Endothelial cell (in vitro differentiated cells): ENCODE data around the gene PCDHA1. TPM values are rescaled to one million over a fixed set of nuclear protein-coding genes. Genes with fewer than 3 reads are reported as not detected.

ENCODE experiments used
- total RNA-seq: library from RNA; stranded (reverse); fragmentation: NEBNext Ultra II Directional; extraction: Animal tissue kit (Norgen Biotek cat#: 25700); gene quantifications from one replicate; pipeline ENCODE4 v1.2.1, GENCODE V29; 2021; ENCODE audit not compliant: unreplicated experiment

PCDHA1 gene
- total RNA-seq, 1 donor from 2014 or later, result 0.13 TPM

Other genes starting within 250 kb of the PCDHA1 start
- 16.4 TPM for gene EIF4EBP3, start 238.5 kb upstream of the PCDHA1 start, total RNA-seq
- gene SRA1, start 228.7 kb upstream of the PCDHA1 start, total RNA-seq, result 17.1 TPM
- 24.6 TPM for gene APBB3, start 221.5 kb upstream of the PCDHA1 start, total RNA-seq
- gene SLC35A4, start 221.3 kb upstream of the PCDHA1 start, total RNA-seq, result 91.2 TPM
- gene CD14, start 153.0 kb upstream of the PCDHA1 start, total RNA-seq, result not detected
- gene TMCO6, start 146.7 kb upstream of the PCDHA1 start, total RNA-seq, result 22.7 TPM
- 56.0 TPM for gene NDUFA2, start 138.5 kb upstream of the PCDHA1 start, total RNA-seq
- gene IK, start 138.3 kb upstream of the PCDHA1 start, total RNA-seq, result 76.1 TPM
- 28.5 TPM for gene WDR55, start 121.2 kb upstream of the PCDHA1 start, total RNA-seq
- gene DND1, start 112.6 kb upstream of the PCDHA1 start, total RNA-seq, result 1.8 TPM
- 75.0 TPM for gene HARS1, start 94.8 kb upstream of the PCDHA1 start, total RNA-seq
- 37.0 TPM for gene HARS2, start 94.7 kb upstream of the PCDHA1 start, total RNA-seq
- gene ZMAT2, start 85.7 kb upstream of the PCDHA1 start, total RNA-seq, result 51.0 TPM
- gene PCDHA2, start 8.7 kb downstream of the PCDHA1 start, total RNA-seq, result 4.2 TPM
- 2.6 TPM for gene PCDHA3, start 14.9 kb downstream of the PCDHA1 start, total RNA-seq
- gene PCDHA4, start 20.9 kb downstream of the PCDHA1 start, total RNA-seq, result 9.9 TPM
- 2.7 TPM for gene PCDHA5, start 35.5 kb downstream of the PCDHA1 start, total RNA-seq
- gene PCDHA6, start 41.8 kb downstream of the PCDHA1 start, total RNA-seq, result 2.3 TPM
- gene PCDHA7, start 48.1 kb downstream of the PCDHA1 start, total RNA-seq, result 2.9 TPM
- 1.6 TPM for gene PCDHA8, start 55.0 kb downstream of the PCDHA1 start, total RNA-seq
- gene PCDHA9, start 62.2 kb downstream of the PCDHA1 start, total RNA-seq, result 1.7 TPM
- 16.9 TPM for gene PCDHA10, start 69.8 kb downstream of the PCDHA1 start, total RNA-seq
- 7.8 TPM for gene PCDHA11, start 82.8 kb downstream of the PCDHA1 start, total RNA-seq
- gene PCDHA12, start 89.2 kb downstream of the PCDHA1 start, total RNA-seq, result 9.7 TPM
- gene PCDHA13, start 96.0 kb downstream of the PCDHA1 start, total RNA-seq, result 2.5 TPM
- gene PCDHAC1, start 140.2 kb downstream of the PCDHA1 start, total RNA-seq, result 7.5 TPM
- gene PCDHAC2, start 180.3 kb downstream of the PCDHA1 start, total RNA-seq, result 5.2 TPM